ENCODE measurements around the gene SPAG17. TPM values are rescaled to one million over a fixed set of nuclear protein-coding genes. Genes with fewer than 3 reads are reported as not detected.

The SPAG17 gene
- total RNA-seq, 1 experiment from 2014 or later = not detected

DNA sequence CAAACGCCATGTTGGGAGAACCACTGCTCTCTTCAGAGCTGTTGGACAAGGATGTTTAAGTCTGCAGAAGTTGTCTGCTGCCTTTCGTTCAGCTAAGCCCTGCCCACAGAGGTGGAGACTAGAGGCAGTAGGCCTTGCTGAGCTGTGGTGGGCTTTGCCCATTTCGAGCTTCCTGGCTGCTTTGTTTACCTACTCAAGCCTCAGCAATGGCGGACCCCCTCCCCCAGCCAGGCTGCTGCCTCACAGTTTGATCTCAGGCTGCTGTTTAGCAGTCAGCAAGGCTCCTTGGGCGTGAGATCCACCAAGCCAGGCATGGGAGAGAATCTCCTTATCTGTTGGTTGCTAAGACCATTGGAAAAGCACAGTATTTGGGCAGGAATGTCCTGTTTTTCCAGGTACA is 180.7 kb downstream of the SPAG17 start:
- H3K9me3 ChIP-seq (ENCODE audit: low read depth, low read length, poor library complexity, severe bottlenecking) = no peaks in the 10 kb centered on the region
- no peak overlapping the region for H3K27ac ChIP-seq (ENCODE audit: low read depth, low read length, poor library complexity, severe bottlenecking)
- no peaks in the 10 kb centered on the region for H3K27me3 ChIP-seq (replicated peaks; ENCODE audit: insufficient read depth, low read depth, low read length, poor library complexity)
- no peaks in the 10 kb centered on the region for H3K36me3 ChIP-seq (ENCODE audit: insufficient read depth, low read length, poor library complexity, severe bottlenecking)
- no TSS peak for BruUV-seq (replicated peaks)
- no peak overlapping the region for H3K4me3 ChIP-seq (ENCODE audit: low read depth, low read length, poor library complexity, severe bottlenecking)
- POLR2A ChIA-PET (ENCODE audit: low non-redundant PET) = no interaction called here
- DNase-seq (ENCODE audit: low spot score) = no peak
- no peaks in the 10 kb centered on the region for H3K4me1 ChIP-seq (ENCODE audit: insufficient read depth, low read length, poor library complexity, severe bottlenecking)
- TF ChIP-seq EZH2 (IDR thresholded peaks at IDR 0.05; ENCODE audit: borderline replicate concordance, low read depth, low read length, poor library complexity, severe bottlenecking) = no peak
- TF ChIP-seq, protein P1, sequence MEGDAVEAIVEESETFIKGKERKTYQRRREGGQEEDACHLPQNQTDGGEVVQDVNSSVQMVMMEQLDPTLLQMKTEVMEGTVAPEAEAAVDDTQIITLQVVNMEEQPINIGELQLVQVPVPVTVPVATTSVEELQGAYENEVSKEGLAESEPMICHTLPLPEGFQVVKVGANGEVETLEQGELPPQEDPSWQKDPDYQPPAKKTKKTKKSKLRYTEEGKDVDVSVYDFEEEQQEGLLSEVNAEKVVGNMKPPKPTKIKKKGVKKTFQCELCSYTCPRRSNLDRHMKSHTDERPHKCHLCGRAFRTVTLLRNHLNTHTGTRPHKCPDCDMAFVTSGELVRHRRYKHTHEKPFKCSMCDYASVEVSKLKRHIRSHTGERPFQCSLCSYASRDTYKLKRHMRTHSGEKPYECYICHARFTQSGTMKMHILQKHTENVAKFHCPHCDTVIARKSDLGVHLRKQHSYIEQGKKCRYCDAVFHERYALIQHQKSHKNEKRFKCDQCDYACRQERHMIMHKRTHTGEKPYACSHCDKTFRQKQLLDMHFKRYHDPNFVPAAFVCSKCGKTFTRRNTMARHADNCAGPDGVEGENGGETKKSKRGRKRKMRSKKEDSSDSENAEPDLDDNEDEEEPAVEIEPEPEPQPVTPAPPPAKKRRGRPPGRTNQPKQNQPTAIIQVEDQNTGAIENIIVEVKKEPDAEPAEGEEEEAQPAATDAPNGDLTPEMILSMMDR (conservative IDR thresholded peaks at IDR 0.05; ENCODE audit: low read depth, low read length) = no peak
- CTCF ChIA-PET = no interaction called here
- intact Hi-C loops (cut with micrococcal nuclease; ENCODE audit: unreplicated experiment) = loop anchor here (2.0 kb wide), 1 partner anchor 66 kb away; no protein-coding TSS in a partner anchor

DNA sequence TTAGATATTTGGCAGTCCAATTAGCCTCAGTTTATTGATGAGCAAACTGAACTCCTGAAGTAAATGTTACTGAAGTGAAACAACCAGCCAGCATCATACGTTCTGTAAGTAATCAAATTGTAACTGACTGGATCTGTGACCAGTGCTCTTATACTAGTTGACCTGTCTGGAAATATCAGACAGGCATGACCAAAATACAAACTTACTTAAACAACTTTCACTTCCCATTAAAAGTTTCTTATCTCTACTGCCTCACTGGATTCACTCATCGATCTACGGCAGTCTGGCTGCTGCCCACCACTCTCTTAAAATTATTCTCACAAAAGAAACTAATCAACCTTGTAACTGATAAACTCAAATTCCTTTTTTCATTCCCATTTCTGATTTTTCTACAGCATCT is 199.1 kb downstream of the SPAG17 start:
- H3K9me3 ChIP-seq (ENCODE audit: low read depth, low read length, poor library complexity, severe bottlenecking) = no peaks in the 10 kb centered on the region
- no peaks in the 10 kb centered on the region for H3K36me3 ChIP-seq (ENCODE audit: insufficient read depth, low read length, poor library complexity, severe bottlenecking)
- H3K4me1 ChIP-seq (ENCODE audit: insufficient read depth, low read length, poor library complexity, severe bottlenecking) = no peaks in the 10 kb centered on the region
- POLR2A ChIA-PET (ENCODE audit: low non-redundant PET) = no interaction called here
- no peak overlapping the region for H3K27ac ChIP-seq (ENCODE audit: low read depth, low read length, poor library complexity, severe bottlenecking)
- TF ChIP-seq, protein P1 (conservative IDR thresholded peaks at IDR 0.05; ENCODE audit: low read depth, low read length) = no peak
- no peak for TF ChIP-seq EZH2 (IDR thresholded peaks at IDR 0.05; ENCODE audit: borderline replicate concordance, low read depth, low read length, poor library complexity, severe bottlenecking)
- DNase-seq (ENCODE audit: low spot score) = no peak
- no TSS peak for BruUV-seq (replicated peaks)
- intact Hi-C loops (cut with micrococcal nuclease; ENCODE audit: unreplicated experiment) = no loop called here
- CTCF ChIA-PET = no interaction called here
- peaks cover 10% of the 10 kb centered on the region for H3K27me3 ChIP-seq (replicated peaks; ENCODE audit: insufficient read depth, low read depth, low read length, poor library complexity)
- no peak overlapping the region for H3K4me3 ChIP-seq (ENCODE audit: low read depth, low read length, poor library complexity, severe bottlenecking)

DNA sequence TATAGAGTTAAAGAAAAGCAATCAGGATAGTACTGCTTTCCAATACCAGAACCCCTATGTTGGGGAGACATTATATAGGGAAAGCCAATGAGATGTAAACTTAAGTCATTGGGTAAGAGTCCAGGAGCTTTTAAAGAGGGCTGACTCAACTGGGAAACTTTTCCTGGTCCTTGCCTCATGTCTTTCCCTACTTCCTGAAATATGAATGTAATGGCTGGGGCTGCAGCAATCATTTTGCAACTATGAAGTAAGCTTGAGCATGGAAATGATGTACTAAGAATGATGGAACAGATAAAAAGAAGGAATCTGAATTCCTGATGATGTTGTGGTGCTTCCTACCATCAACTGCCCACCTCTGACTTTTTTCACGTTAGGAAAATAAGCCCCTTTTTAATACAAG is 199.8 kb downstream of the SPAG17 start:
- Histone ChIP-seq H3K27me3 (replicated peaks; ENCODE audit: insufficient read depth, low read depth, low read length, poor library complexity) (peaks cover 10% of the 10 kb centered on the region), H3K36me3 (ENCODE audit: insufficient read depth, low read length, poor library complexity, severe bottlenecking) (no peaks in the 10 kb centered on the region), H3K9me3 (ENCODE audit: low read depth, low read length, poor library complexity, severe bottlenecking) (no peaks in the 10 kb centered on the region), H3K27ac (ENCODE audit: low read depth, low read length, poor library complexity, severe bottlenecking) (no peak overlapping the region), H3K4me1 (ENCODE audit: insufficient read depth, low read length, poor library complexity, severe bottlenecking) (no peaks in the 10 kb centered on the region), H3K4me3 (ENCODE audit: low read depth, low read length, poor library complexity, severe bottlenecking) (no peak overlapping the region)
- POLR2A ChIA-PET (ENCODE audit: low non-redundant PET) = no interaction called here
- intact Hi-C loops (cut with micrococcal nuclease; ENCODE audit: unreplicated experiment) = no loop called here
- DNase-seq (ENCODE audit: low spot score) = no peak
- CTCF ChIA-PET = no interaction called here
- TF ChIP-seq, protein P1 (conservative IDR thresholded peaks at IDR 0.05; ENCODE audit: low read depth, low read length) = no peak
- no peak for TF ChIP-seq EZH2 (IDR thresholded peaks at IDR 0.05; ENCODE audit: borderline replicate concordance, low read depth, low read length, poor library complexity, severe bottlenecking)
- BruUV-seq (replicated peaks) = no TSS peak
